Right cardiac atrium (tissue), 5 donors: ENCODE measurements around the gene ZNF699. TPM values are rescaled to one million over a fixed set of nuclear protein-coding genes. Genes with fewer than 3 reads are reported as not detected.
"Not testable (repeated sequence)": the region's sequence is repeated elsewhere in the genome, so short reads cannot be mapped to it uniquely, and the experiment has no call there.

Experiments used
- ATAC-seq, 2 donors: fragments of 200-7000 bp; cut with Tn5 transposase; one replicate each; pipeline versions ENCODE4 v1.8.0 to v1.9.1; 2020; ENCODE audit warnings: moderate library complexity in 2 of 2, mild to moderate bottlenecking in 1 of 2
- DNase-seq, 3 donors: peaks; one replicate each; pipeline ENCODE4 v3.0.0-alpha.2; 2020
- H3K27ac ChIP-seq: one replicate; pipeline ENCODE4 v1.5.1; 2013; ENCODE audit warnings: mild to moderate bottlenecking, low read length, control low read depth, moderate library complexity
- H3K27me3 ChIP-seq: one replicate; pipeline ENCODE4 v1.6.1; 2013; ENCODE audit not compliant: control insufficient read depth, insufficient read depth
- H3K4me1 ChIP-seq: one replicate; pipeline ENCODE4 v1.6.1; 2013; ENCODE audit warnings: low read length; ENCODE audit not compliant: control insufficient read depth, insufficient read depth
- H3K4me3 ChIP-seq: one replicate; pipeline ENCODE4 v1.5.1; 2013; ENCODE audit warnings: low read length, control low read depth
- H3K9me3 ChIP-seq: one replicate; pipeline ENCODE4 v1.6.1; 2013; ENCODE audit warnings: low read length; ENCODE audit not compliant: control insufficient read depth
- WGBS: extraction: QIAGEN DNeasy Blood & Tissue Kit; methylation state at CpG from one replicate; pipeline ENCODE4 v1.1.7; 2013; 5-methylcytosine and 5-hydroxymethylcytosine counted together
- intact Hi-C, 4 donors: fragments of 100-400 bp; cut with DNase I; formaldehyde crosslinking; loops; one replicate each; pipeline versions ENCODE4 v1.11.0 to v1.14.0; 2022 to 2023
- polyA plus RNA-seq: library from polyadenylated mRNA; stranded (reverse); fragments of 200-250 nt; gene quantifications from one replicate; pipeline ENCODE4 v1.2.3, GENCODE V29; 2013
- total RNA-seq, 4 donors: library from RNA; stranded (reverse); fragmentation: NEBNext Ultra II Directional; extraction: Animal tissue kit (Norgen Biotek cat#: 25700); gene quantifications; one replicate each; pipeline ENCODE4 v1.2.1, GENCODE V29; 2021
- donor health status: healthy with polysubstance abuse.
- donor health status: DM: no; HTN: yes; CAD: no.
- donor health status: DM: no; HTN: no; CAD: no.
- donor health status: DM: no; HTN: yes; CAD: no; lungs with severe emphysema.
- donor health status: DM: yes; HTN: yes; CAD: no.

The ZNF699 gene
- total and polyA plus RNA-seq, 5 donors: 1.2 to 5.8 (median 5.2) TPM

DNA sequence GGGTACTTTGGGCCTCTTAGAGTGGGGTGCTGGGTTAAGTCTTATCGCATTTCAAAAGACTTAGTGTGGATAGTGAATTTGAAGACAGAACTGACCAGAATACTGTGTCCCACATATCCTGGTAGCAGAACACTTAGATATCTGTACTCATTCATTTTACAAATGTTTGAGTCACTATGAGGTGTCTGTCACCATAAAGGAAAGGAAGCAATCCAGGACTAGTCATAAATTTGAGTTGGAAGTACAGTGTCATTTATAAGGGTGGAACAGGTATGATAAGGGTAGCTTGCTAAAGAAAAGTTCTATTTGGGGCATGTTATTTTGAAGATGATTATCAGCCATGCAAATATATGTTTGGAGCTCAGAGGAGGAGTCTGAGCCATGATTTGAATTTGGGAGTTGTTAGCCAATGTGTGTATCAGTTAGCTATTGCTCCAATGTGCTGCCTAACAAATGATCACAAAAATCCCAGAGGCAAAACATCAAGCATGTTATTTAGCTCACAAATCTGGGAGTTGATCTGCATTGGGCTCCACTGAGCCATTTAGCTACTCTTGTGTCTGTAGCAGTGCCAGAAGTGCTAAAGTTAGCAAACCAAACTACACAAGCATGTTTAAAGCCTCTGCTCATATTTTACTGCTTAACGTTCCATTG, 20.3 kb downstream of the ZNF699 start:
- Histone ChIP-seq H3K4me3 (no peak overlapping the region), H3K9me3 (peaks cover 6% of the 10 kb centered on the region), H3K27ac (no peak overlapping the region), H3K4me1 (no peaks in the 10 kb centered on the region), H3K27me3 (no peaks in the 10 kb centered on the region)
- 98% methylated on average over 2 of the region's 2 CpGs for WGBS
- intact Hi-C loops: no loop called here
- ATAC-seq (no peak), DNase-seq (no peak)

GRCh38 chr19:9283485-9283884, 26.2 kb downstream of the ZNF699 start:
- H3K9me3 ChIP-seq, H3K27me3 ChIP-seq, intact Hi-C loops, H3K4me1 ChIP-seq, H3K27ac ChIP-seq, H3K4me3 ChIP-seq, DNase-seq, ATAC-seq: not testable (repeated sequence)
- 12% methylated on average over 33 of the region's 38 CpGs for WGBS

GRCh38 chr19:9251236-9251635, 58.4 kb downstream of the ZNF699 start:
- DNase-seq (no peak), ATAC-seq (no peak)
- Histone ChIP-seq H3K4me1 (no peaks in the 10 kb centered on the region), H3K9me3 (peaks cover 1% of the 10 kb centered on the region), H3K4me3 (no peak overlapping the region), H3K27me3 (no peaks in the 10 kb centered on the region), H3K27ac (no peak overlapping the region)
- 77% methylated on average over 5 of the region's 5 CpGs for WGBS
- intact Hi-C loops: no loop called here

- Histone ChIP-seq H3K27ac (no peak within 1 kb of the TSS), H3K4me3 (no peak within 1 kb of the TSS), H3K4me1 (no peaks in the 10 kb centered on the region), H3K27me3 (no peaks in the 10 kb centered on the region), H3K9me3 (peaks cover 1% of the 10 kb centered on the region)
- DNase-seq: no peak
- WGBS: 77% methylated on average over 1 of the region's 1 CpG
- intact Hi-C loops: no loop called here
- ATAC-seq: no peak
Observed at GRCh38 chr19:9250630-9251029, 59.0 kb downstream of the ZNF699 start, which contains the start of gene OR7E24. Gene OR7E24, plus strand, starts transcription at chr19:9250930. Its CDS starts 114 bp downstream, at chr19:9251044.

Other genes starting within 250 kb of the ZNF699 start
- not detected for gene OR1M1, start 222.8 kb downstream of the ZNF699 start, total RNA-seq
- not detected for gene OR1M1, start 222.8 kb downstream of the ZNF699 start, polyA plus RNA-seq
- not detected for gene OR7G2, start 202.4 kb downstream of the ZNF699 start, total RNA-seq
- not detected for gene OR7G2, start 202.4 kb downstream of the ZNF699 start, polyA plus RNA-seq
- not detected for gene OR7G1, start 194.1 kb downstream of the ZNF699 start, total RNA-seq
- gene OR7G1, start 194.1 kb downstream of the ZNF699 start, polyA plus RNA-seq: not detected
- gene OR7G3, start 182.9 kb downstream of the ZNF699 start, total RNA-seq: not detected
- gene OR7G3, start 182.9 kb downstream of the ZNF699 start, polyA plus RNA-seq: not detected
- 10 to 100 TPM; 12.7 to 17.6 (median 14.8) TPM for gene ZNF317, start 169.4 kb downstream of the ZNF699 start, total RNA-seq
- gene ZNF317, start 169.4 kb downstream of the ZNF699 start, polyA plus RNA-seq: 14.8 TPM
- under 1 TPM in 3 of 4 donors, not detected in 1; 0.09 to 0.44 (median 0.11) TPM for gene OR7D2, start 130.9 kb downstream of the ZNF699 start, total RNA-seq
- gene OR7D2, start 130.9 kb downstream of the ZNF699 start, polyA plus RNA-seq: not detected
- gene OR7D4, start 90.2 kb downstream of the ZNF699 start, total RNA-seq: not detected
- gene OR7D4, start 90.2 kb downstream of the ZNF699 start, polyA plus RNA-seq: not detected
- not detected for gene OR7E24, start 58.9 kb downstream of the ZNF699 start, total RNA-seq
- not detected for gene OR7E24, start 58.9 kb downstream of the ZNF699 start, polyA plus RNA-seq
- 10 to 100 TPM; 13.9 to 21.7 (median 19.9) TPM for gene ZNF559, start 14.3 kb upstream of the ZNF699 start, total RNA-seq
- 19.4 TPM for gene ZNF559, start 14.3 kb upstream of the ZNF699 start, polyA plus RNA-seq
- gene ZNF177, start 53.2 kb upstream of the ZNF699 start, total RNA-seq: 1 to 10 TPM; 2.3 to 4.0 (median 3.4) TPM
- gene ZNF177, start 53.2 kb upstream of the ZNF699 start, polyA plus RNA-seq: 2.2 TPM
- 10 to 100 TPM in 3 of 4 donors, 1 to 10 TPM in 1; 9.4 to 12.9 (median 11.5) TPM for gene ZNF266, start 125.7 kb upstream of the ZNF699 start, total RNA-seq
- gene ZNF266, start 125.7 kb upstream of the ZNF699 start, polyA plus RNA-seq: 10.5 TPM
- not detected for gene ZNF560, start 188.8 kb upstream of the ZNF699 start, total RNA-seq
- gene ZNF560, start 188.8 kb upstream of the ZNF699 start, polyA plus RNA-seq: not detected
- 10 to 100 TPM; 15.8 to 19.6 (median 16.8) TPM for gene ZNF426, start 228.8 kb upstream of the ZNF699 start, total RNA-seq
- 4.2 TPM for gene ZNF426, start 228.8 kb upstream of the ZNF699 start, polyA plus RNA-seq